Left ventricle myocardium inferior (tissue), 1 donor: Measurements from ENCODE around the gene CRX. TPM values are rescaled to one million over a fixed set of nuclear protein-coding genes. Genes with fewer than 3 reads are reported as not detected.
A peak's percentile ranks its signal among the peaks of the same experiment; 100 is the strongest.
"Not testable (repeated sequence)": the region's sequence is repeated elsewhere in the genome, so short reads cannot be mapped to it uniquely, and the experiment has no call there.

Experiments
- DNase-seq: peaks from one replicate; pipeline ENCODE4 v3.0.0-alpha.2; 2020
- H3K27ac ChIP-seq: fragments of 200-600 bp; replicated peaks from 2 replicates; pipeline ENCODE4 v1.8.0; 2021
- H3K27me3 ChIP-seq: fragments of 200-600 bp; 2 replicates; pipeline ENCODE4 v1.8.0; 2021; ENCODE audit warnings: low read depth
- H3K36me3 ChIP-seq: fragments of 200-600 bp; 2 replicates; pipeline ENCODE4 v1.8.0; 2021
- H3K4me1 ChIP-seq: fragments of 200-600 bp; 2 replicates; pipeline ENCODE4 v1.8.0; 2021
- H3K4me3 ChIP-seq: fragments of 200-600 bp; 2 replicates; pipeline ENCODE4 v1.8.0; 2021; ENCODE audit warnings: mild to moderate bottlenecking, moderate library complexity
- H3K9me3 ChIP-seq: fragments of 200-600 bp; replicated peaks from 2 replicates; pipeline ENCODE4 v1.8.0; 2021
- intact Hi-C: fragments of 100-400 bp; cut with micrococcal nuclease; formaldehyde crosslinking; loops from one replicate; pipeline ENCODE4 v1.11.0; 2022
- total RNA-seq: library from RNA; stranded (reverse); fragmentation: NEBNext Ultra II Directional; extraction: Animal tissue kit (Norgen Biotek cat#: 25700); gene quantifications from one replicate; pipeline ENCODE4 v1.2.1, GENCODE V29; 2021
- TF ChIP-seq, protein P1 (sequence below): fragments of 200-600 bp; IDR thresholded peaks from 2 replicates; pipeline ENCODE4 v1.8.0; 2021; ENCODE audit warnings: antibody characterized with exemption, mild to moderate bottlenecking, borderline replicate concordance
- donor health status: DM: no; HTN: yes; CAD: no; lungs with severe emphysema.

Gene CRX
- total RNA-seq, 1 donor from 2014 or later = not detected

DNA sequence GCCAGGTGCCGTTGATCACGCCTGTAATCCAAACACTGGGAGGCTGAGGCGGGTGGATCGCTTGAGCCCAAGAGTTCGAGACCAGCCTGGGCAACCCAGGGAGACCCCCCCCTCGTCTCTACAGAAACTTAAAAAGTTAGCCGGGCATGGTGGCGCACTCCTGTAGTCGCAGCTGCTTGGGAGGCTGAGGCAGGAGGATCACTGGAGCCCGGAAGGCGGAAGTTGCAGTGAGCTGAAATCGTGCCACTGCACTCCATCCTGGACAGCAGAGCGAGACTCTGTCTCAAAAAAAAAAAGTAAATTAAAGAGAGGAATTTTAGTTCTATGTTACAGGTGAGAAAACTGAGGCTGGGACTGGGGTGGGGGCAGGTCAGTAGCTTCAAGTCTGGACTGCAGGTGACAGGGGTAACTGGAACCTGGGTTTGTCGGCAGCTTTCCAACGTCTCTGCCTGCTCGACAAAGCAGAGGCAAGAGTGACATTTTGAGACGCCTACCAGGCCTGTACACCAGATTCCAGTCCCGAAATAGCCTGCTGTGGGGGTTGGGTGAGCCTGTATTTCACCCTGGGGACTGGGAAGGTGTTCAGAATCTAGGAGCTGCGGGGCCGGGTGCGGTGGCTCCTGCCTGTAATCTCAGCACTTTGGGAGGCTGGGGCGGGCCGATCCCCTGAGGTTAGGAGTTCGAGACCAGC lies 42.1 kb upstream of the CRX start:
- Histone ChIP-seq H3K27ac (peak overlapping the region; percentile 97), H3K36me3 (peaks cover 39% of the 10 kb centered on the region), H3K4me1 (peaks cover 66% of the 10 kb centered on the region), H3K4me3 (peak overlapping the region; percentile 100), H3K27me3 (no peaks in the 10 kb centered on the region), H3K9me3 (no peaks in the 10 kb centered on the region)
- DNase-seq = peak; percentile 83
- TF ChIP-seq, protein P1, sequence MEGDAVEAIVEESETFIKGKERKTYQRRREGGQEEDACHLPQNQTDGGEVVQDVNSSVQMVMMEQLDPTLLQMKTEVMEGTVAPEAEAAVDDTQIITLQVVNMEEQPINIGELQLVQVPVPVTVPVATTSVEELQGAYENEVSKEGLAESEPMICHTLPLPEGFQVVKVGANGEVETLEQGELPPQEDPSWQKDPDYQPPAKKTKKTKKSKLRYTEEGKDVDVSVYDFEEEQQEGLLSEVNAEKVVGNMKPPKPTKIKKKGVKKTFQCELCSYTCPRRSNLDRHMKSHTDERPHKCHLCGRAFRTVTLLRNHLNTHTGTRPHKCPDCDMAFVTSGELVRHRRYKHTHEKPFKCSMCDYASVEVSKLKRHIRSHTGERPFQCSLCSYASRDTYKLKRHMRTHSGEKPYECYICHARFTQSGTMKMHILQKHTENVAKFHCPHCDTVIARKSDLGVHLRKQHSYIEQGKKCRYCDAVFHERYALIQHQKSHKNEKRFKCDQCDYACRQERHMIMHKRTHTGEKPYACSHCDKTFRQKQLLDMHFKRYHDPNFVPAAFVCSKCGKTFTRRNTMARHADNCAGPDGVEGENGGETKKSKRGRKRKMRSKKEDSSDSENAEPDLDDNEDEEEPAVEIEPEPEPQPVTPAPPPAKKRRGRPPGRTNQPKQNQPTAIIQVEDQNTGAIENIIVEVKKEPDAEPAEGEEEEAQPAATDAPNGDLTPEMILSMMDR = no peak
- intact Hi-C loops = no loop called here

- Histone ChIP-seq H3K27me3 (no peaks in the 10 kb centered on the region), H3K27ac (peak overlapping the region; percentile 97), H3K4me1 (peaks cover 66% of the 10 kb centered on the region), H3K4me3 (peak overlapping the region; percentile 100), H3K36me3 (peaks cover 44% of the 10 kb centered on the region), H3K9me3 (no peaks in the 10 kb centered on the region)
- intact Hi-C loops = no loop called here
- DNase-seq = no peak
- TF ChIP-seq, protein P1 = no peak
Measured at GRCh38 chr19:47780215-47780551, 41.6 kb upstream of the CRX start.

DNA sequence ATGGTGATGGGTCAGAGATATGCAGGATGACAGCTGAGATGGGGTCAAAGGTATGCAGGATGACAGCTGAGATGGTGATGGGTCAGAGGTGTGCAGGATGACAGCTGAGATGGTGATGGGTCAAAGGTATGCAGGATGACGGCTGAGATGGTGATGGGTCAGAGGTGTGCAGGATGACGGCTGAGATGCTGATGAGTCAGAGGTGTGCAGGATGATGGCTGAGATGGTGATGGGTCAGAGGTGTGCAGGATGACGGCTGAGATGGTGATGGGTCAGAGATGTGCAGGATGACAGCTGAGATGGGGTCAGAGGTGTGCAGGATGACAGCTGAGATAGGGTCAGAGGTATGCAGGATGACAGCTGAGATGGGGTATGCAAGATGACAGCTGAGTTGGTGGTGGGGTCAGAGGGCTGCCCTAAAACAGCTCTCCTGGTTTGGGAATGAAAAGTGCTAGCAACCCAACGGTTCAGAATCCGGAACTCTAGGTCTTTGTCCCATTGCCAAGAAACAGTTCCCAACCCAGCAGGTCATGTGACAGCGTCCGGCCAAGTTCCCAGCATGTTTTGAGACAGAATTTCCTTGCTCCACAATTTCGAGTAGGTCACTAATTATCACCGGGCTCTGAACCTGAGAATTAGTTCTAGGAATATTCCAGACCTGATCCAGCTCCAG lies 40.0 kb upstream of the CRX start:
- Histone ChIP-seq H3K4me1 (peaks cover 70% of the 10 kb centered on the region), H3K27me3 (no peaks in the 10 kb centered on the region), H3K9me3 (no peaks in the 10 kb centered on the region), H3K4me3 (peak overlapping the region; percentile 100), H3K36me3 (peaks cover 59% of the 10 kb centered on the region), H3K27ac (peak overlapping the region; percentile 97)
- intact Hi-C loops = no loop called here
- TF ChIP-seq, protein P1 = no peak
- DNase-seq = peak; percentile 50

DNA sequence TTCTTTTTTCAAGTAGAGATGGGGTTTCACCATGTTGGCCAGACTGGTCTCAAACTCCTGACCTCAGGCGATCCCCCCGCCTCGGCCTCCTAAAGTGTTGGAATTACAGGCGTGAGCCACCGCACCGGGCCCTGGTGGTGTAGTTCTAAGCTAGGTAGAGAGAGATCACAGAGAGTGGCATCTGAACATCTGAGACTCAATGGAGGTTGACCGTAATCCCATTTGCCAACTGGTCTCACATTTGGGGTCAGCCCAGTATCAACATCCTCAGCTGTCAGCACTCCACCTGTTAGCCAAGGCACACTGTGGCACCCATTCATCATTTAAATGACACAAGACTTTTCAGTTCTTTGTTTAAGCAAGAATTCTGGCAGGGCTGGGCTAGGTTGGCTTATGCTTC lies 35.2 kb upstream of the CRX start:
- Histone ChIP-seq H3K27me3 (no peaks in the 10 kb centered on the region), H3K4me3 (no peak overlapping the region), H3K27ac (no peak overlapping the region), H3K4me1 (peaks cover 32% of the 10 kb centered on the region), H3K9me3 (no peaks in the 10 kb centered on the region), H3K36me3 (peaks cover 49% of the 10 kb centered on the region)
- TF ChIP-seq, protein P1 = no peak
- DNase-seq = no peak
- intact Hi-C loops = no loop called here

- Histone ChIP-seq H3K36me3 (peaks cover 46% of the 10 kb centered on the region), H3K4me1 (peaks cover 24% of the 10 kb centered on the region)
- DNase-seq, intact Hi-C loops, H3K9me3 ChIP-seq, H3K27ac ChIP-seq, H3K27me3 ChIP-seq, H3K4me3 ChIP-seq: not testable (repeated sequence)
Measured at GRCh38 chr19:47787307-47787706, 34.4 kb upstream of the CRX start.

DNA sequence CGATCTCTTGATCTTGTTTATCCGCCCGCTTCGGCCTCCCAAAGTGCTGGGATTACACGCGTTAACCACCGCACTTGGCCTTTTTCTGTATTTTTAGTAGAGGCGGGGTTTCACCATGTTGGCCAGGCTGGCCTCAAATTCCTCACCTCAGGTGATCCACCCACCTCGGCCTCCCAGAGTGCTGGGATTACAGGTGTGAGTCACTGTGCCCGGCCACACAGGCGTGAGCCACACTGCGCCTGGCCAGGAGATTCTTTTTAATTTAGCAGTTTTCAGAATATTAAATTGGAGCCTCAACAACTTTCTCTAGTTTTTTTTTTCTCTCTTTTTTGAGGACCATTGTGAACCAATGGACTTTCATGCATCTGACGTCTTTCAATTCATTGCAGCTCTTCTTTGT lies 31.9 kb upstream of the CRX start:
- H3K4me1 ChIP-seq, H3K27me3 ChIP-seq, H3K27ac ChIP-seq, H3K4me3 ChIP-seq, H3K9me3 ChIP-seq, DNase-seq: not testable (repeated sequence)
- H3K36me3 ChIP-seq = peaks cover 20% of the 10 kb centered on the region
- intact Hi-C loops = loop anchor here (5.0 kb wide), 1 partner anchor 88 kb away; no protein-coding TSS in a partner anchor
